Measurements from ENCODE around the gene SULT1C4.

- TF ChIP-seq CTCF (IDR thresholded peaks at IDR 0.05; ENCODE audit: low read depth, low read length) (no peak), POLR2A (IDR thresholded peaks at IDR 0.05; ENCODE audit: extremely low read depth, insufficient read length) (no peak), MYC (IDR thresholded peaks at IDR 0.05; ENCODE audit: low read depth, low read length) (no peak)
Measured at GRCh38 chr2:108414945-108415344, 37.2 kb downstream of the SULT1C4 start.
